WTC11 (cell line): ENCODE results near the gene TTLL11. TPM values are rescaled to one million over a fixed set of nuclear protein-coding genes. Genes with fewer than 3 reads are reported as not detected.

Experiments used
- ATAC-seq: fragments of 200-7000 bp; cut with Tn5 transposase; 2 replicates; pipeline ENCODE4 v1.10.0; 2021; ENCODE audit warnings: mild to moderate bottlenecking, moderate library complexity
- CTCF ChIA-PET: fragments of 300-600 bp; sonication (Branson Sonifier 250); formaldehyde crosslinking; loops from one replicate; lab custom pipeline; 2021; ENCODE audit warnings: antibody characterized with exemption; lab: Charles Lee
- POLR2A ChIA-PET: fragments of 350-600 bp; sonication (Branson Sonifier 250); formaldehyde crosslinking; loops from one replicate; lab custom pipeline; 2021; ENCODE audit warnings: antibody characterized with exemption; lab: Charles Lee
- DNase-seq: peaks from one replicate; pipeline ENCODE4 v3.0.0; 2021; ENCODE audit warnings: low spot score
- H3K27ac Mint-ChIP-seq: 2 replicates; pipeline ENCODE4 v1.8.0; 2021; ENCODE audit warnings: mixed read lengths
- H3K27me3 Mint-ChIP-seq: 2 replicates; pipeline ENCODE4 v1.8.0; 2021; ENCODE audit warnings: low read depth, mild to moderate bottlenecking, moderate library complexity, mixed read lengths
- H3K36me3 Mint-ChIP-seq: 2 replicates; pipeline ENCODE4 v1.8.0; 2021; ENCODE audit warnings: mixed read lengths
- H3K4me1 Mint-ChIP-seq: 2 replicates; pipeline ENCODE4 v1.8.0; 2022; ENCODE audit warnings: mixed read lengths
- H3K4me3 Mint-ChIP-seq: 2 replicates; pipeline ENCODE4 v1.8.0; 2021; ENCODE audit warnings: mild to moderate bottlenecking, moderate library complexity, mixed read lengths
- H3K9me3 Mint-ChIP-seq: 2 replicates; pipeline ENCODE4 v1.8.0; 2021; ENCODE audit warnings: mixed read lengths
- AFF4 ChIP-seq: sonication (generic); formaldehyde crosslinking; IDR thresholded peaks from 2 replicates; pipeline ENCODE4 v1.8.1; 2023; ENCODE audit warnings: mild to moderate bottlenecking, missing genetic modification reagents, borderline replicate concordance
- ARID4B ChIP-seq: sonication (generic); formaldehyde crosslinking; IDR thresholded peaks from 2 replicates; pipeline ENCODE4 v1.8.0; 2023; ENCODE audit warnings: missing genetic modification reagents, mild to moderate bottlenecking, borderline replicate concordance
- EMX1 ChIP-seq: fragments of 250-450 bp; sonication (Bioruptor Pico); IDR thresholded peaks from 2 replicates; pipeline ENCODE4 v1.8.0; 2021; ENCODE audit warnings: mild to moderate bottlenecking
- FOXP1 ChIP-seq: sonication (generic); formaldehyde crosslinking; IDR thresholded peaks from 2 replicates; pipeline ENCODE4 v1.8.0; 2022; ENCODE audit warnings: missing genetic modification reagents, mild to moderate bottlenecking, moderate library complexity, borderline replicate concordance
- GABPB1 ChIP-seq: sonication (generic); formaldehyde crosslinking; IDR thresholded peaks from 2 replicates; pipeline ENCODE4 v1.8.1; 2023; ENCODE audit warnings: mild to moderate bottlenecking, missing genetic modification reagents
- GRHL2 ChIP-seq: fragments of 250-450 bp; sonication (Bioruptor Pico); IDR thresholded peaks from 2 replicates; pipeline ENCODE4 v1.8.0; 2022; ENCODE audit warnings: mild to moderate bottlenecking, moderate library complexity; ENCODE audit not compliant: insufficient replicate concordance, severe bottlenecking
- GTF2I ChIP-seq: fragments of 250-450 bp; sonication (Bioruptor Pico); conservative IDR thresholded peaks from 2 replicates; pipeline ENCODE4 v1.4.0; 2021; ENCODE audit warnings: mild to moderate bottlenecking
- MAX ChIP-seq: sonication (generic); formaldehyde crosslinking; IDR thresholded peaks from 2 replicates; pipeline ENCODE4 v1.8.0; 2022; ENCODE audit warnings: mild to moderate bottlenecking, missing genetic modification reagents
- NR3C1 ChIP-seq: sonication (generic); formaldehyde crosslinking; conservative IDR thresholded peaks from 2 replicates; pipeline ENCODE4 v1.8.1; 2023; ENCODE audit warnings: low read depth, mild to moderate bottlenecking, missing genetic modification reagents
- SP1 ChIP-seq: sonication (generic); formaldehyde crosslinking; conservative IDR thresholded peaks from 2 replicates; pipeline ENCODE4 v1.8.1; 2022; ENCODE audit warnings: missing genetic modification reagents
- ZNF138 ChIP-seq: sonication (generic); formaldehyde crosslinking; conservative IDR thresholded peaks from 2 replicates; pipeline ENCODE4 v1.8.1; 2022; ENCODE audit warnings: mild to moderate bottlenecking, moderate library complexity, missing genetic modification reagents
- ZNF263 ChIP-seq: sonication (generic); formaldehyde crosslinking; IDR thresholded peaks from 2 replicates; pipeline ENCODE4 v1.8.1; 2022; ENCODE audit warnings: low read depth, mild to moderate bottlenecking, moderate library complexity, missing genetic modification reagents
- ZNF671 ChIP-seq: fragments of 250-450 bp; sonication (Bioruptor Pico); IDR thresholded peaks from 2 replicates; pipeline ENCODE4 v1.8.0; 2021; ENCODE audit warnings: mild to moderate bottlenecking
- total RNA-seq: library from RNA; stranded (reverse); gene quantifications from 3 replicates; pipeline ENCODE4 v1.2.3, GENCODE V29; 2021
- TF ChIP-seq, protein P1 (sequence below): fragments of 250-450 bp; sonication (Bioruptor Pico); IDR thresholded peaks from 2 replicates; pipeline ENCODE4 v1.9.0; 2021; ENCODE audit warnings: mild to moderate bottlenecking
- TF ChIP-seq, protein P2 (sequence below): sonication (generic); formaldehyde crosslinking; IDR thresholded peaks from 2 replicates; pipeline ENCODE4 v1.8.1; 2023; ENCODE audit warnings: mild to moderate bottlenecking, missing genetic modification reagents

Gene TTLL11
- total RNA-seq, 1 experiment from 2014 or later = 1.1 TPM

DNA sequence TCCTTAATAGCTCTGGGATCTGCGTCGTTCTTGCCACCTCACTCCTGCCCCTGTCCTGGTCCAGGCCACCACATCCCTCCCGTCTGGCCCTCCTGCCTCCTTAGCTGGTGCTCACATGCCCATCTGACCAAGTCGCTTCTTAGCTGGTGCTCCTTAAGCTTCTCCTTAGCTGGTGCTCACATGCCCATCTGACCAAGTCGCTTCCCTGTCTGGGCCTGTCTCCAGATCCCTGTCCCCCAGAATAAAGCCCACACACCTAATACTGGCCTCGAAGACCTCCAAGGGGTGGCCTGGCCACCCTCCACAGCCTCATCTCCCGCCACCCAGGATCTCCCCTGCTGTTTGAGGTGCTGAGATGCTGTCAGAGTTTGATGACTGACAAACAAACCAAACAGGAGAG, 31.4 kb upstream of the TTLL11 start (continued):
- TF ChIP-seq NR3C1 (CRISPR knock-in tag) (no peak), GRHL2 (CRISPR knock-in tag) (no peak), ZNF263 (CRISPR knock-in tag) (no peak)

DNA sequence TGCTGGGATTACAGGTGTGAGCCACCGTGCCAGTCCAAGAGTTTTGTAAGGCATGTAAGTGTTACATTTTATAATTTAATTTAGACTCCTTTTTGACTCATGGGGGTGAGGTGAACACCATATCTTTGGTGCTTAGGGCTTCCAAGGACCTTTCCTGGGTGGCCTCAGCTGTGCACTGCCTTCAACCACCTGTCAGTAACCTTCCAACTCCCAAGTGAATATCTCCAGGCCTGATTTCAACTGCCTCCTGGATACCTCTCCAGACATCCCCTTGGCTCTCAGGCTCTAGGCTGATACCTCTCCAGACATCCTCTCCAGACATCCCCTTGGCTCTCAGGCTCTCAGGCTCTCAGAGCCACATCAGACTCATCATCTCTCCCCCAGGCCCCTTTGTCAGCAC, 30.9 kb upstream of the TTLL11 start:
- Mint-ChIP-seq H3K27ac (no peak overlapping the region), H3K36me3 (no peaks in the 10 kb centered on the region)

DNA sequence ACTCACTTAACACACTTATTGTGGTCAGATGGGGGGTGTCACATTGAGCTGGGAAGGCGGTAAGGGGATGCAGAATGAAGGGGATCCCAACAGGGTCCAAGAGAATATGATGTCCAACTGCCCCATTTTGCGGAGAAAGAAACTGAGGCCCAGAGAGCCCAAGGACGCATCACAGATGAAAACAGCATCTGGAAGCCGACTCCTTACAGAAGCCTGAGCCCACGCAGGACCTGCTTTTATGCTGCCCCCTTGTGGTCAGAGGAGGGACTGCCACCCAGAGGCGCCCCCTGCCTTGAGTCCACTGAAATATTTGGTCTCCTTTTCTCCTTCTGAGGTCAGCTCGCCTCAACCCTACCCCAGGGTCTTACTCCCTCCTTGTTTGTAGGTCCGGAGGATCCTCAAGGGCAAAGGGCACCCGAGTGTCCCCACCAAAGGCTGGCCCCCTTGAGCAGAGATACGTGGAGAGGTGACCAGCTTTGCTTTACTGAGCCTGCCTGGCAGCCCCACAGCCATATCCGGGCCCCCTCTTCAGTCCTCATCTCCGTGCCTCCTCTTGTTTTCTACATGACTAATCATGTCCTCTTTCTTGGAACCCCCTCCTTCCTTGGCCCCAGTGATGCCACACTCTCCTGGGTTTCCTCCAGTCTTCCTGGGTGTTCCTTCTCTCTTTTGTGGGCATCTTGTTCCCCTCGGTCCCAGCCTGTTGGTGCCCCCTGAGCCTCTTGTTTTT, 30.0 kb upstream of the TTLL11 start:
- DNase-seq (peak; percentile 86), ATAC-seq (peak; percentile 40)
- no peak overlapping the region for H3K4me3 Mint-ChIP-seq
- peaks cover 37% of the 10 kb centered on the region for H3K27me3 Mint-ChIP-seq
- H3K9me3 Mint-ChIP-seq = no peaks in the 10 kb centered on the region
- ChIA-PET CTCF (interaction anchor here (0.6 to 24.3 kb wide), 39 partner anchors 10 to 676 kb away, joined by 3 to 627 read pairs (median 5); partner anchors contain the start of genes LHX6, MORN5, MRRF and NDUFA8), POLR2A (interaction anchor here (1.9 kb wide), 1 partner anchor 24 kb away, joined by 6 read pairs; no protein-coding TSS in a partner anchor)
- H3K27ac Mint-ChIP-seq = no peak overlapping the region
- peaks cover 24% of the 10 kb centered on the region for H3K4me1 Mint-ChIP-seq
- H3K36me3 Mint-ChIP-seq = no peaks in the 10 kb centered on the region
- TF ChIP-seq ARID4B = no peak
- no peak for TF ChIP-seq SP1 (CRISPR knock-in tag)
- peak; percentile 57; the same call in 1 of the 2 replicates for TF ChIP-seq GTF2I (CRISPR knock-in tag)
- TF ChIP-seq, protein P1, sequence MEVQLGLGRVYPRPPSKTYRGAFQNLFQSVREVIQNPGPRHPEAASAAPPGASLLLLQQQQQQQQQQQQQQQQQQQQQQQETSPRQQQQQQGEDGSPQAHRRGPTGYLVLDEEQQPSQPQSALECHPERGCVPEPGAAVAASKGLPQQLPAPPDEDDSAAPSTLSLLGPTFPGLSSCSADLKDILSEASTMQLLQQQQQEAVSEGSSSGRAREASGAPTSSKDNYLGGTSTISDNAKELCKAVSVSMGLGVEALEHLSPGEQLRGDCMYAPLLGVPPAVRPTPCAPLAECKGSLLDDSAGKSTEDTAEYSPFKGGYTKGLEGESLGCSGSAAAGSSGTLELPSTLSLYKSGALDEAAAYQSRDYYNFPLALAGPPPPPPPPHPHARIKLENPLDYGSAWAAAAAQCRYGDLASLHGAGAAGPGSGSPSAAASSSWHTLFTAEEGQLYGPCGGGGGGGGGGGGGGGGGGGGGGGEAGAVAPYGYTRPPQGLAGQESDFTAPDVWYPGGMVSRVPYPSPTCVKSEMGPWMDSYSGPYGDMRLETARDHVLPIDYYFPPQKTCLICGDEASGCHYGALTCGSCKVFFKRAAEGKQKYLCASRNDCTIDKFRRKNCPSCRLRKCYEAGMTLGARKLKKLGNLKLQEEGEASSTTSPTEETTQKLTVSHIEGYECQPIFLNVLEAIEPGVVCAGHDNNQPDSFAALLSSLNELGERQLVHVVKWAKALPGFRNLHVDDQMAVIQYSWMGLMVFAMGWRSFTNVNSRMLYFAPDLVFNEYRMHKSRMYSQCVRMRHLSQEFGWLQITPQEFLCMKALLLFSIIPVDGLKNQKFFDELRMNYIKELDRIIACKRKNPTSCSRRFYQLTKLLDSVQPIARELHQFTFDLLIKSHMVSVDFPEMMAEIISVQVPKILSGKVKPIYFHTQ (CRISPR knock-in tag) = no peak
- TF ChIP-seq MAX (CRISPR knock-in tag) = no peak
- TF ChIP-seq, protein P2, sequence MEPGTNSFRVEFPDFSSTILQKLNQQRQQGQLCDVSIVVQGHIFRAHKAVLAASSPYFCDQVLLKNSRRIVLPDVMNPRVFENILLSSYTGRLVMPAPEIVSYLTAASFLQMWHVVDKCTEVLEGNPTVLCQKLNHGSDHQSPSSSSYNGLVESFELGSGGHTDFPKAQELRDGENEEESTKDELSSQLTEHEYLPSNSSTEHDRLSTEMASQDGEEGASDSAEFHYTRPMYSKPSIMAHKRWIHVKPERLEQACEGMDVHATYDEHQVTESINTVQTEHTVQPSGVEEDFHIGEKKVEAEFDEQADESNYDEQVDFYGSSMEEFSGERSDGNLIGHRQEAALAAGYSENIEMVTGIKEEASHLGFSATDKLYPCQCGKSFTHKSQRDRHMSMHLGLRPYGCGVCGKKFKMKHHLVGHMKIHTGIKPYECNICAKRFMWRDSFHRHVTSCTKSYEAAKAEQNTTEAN (CRISPR knock-in tag) = no peak
- no peak for TF ChIP-seq EMX1

More for the DNA sequence above, 30.9 kb upstream of the TTLL11 start:
- peaks cover 24% of the 10 kb centered on the region for H3K4me1 Mint-ChIP-seq
- ATAC-seq (no peak), DNase-seq (no peak)
- TF ChIP-seq FOXP1 (CRISPR knock-in tag) (no peak), ZNF138 (CRISPR knock-in tag) (no peak), GABPB1 (CRISPR knock-in tag) (no peak), AFF4 (no peak), ZNF671 (CRISPR knock-in tag) (no peak), MAX (CRISPR knock-in tag) (no peak)
- no peaks in the 10 kb centered on the region for H3K9me3 Mint-ChIP-seq
- CTCF ChIA-PET = interaction anchor here (1.0 to 24.3 kb wide), 32 partner anchors 10 to 578 kb away, joined by 3 to 627 read pairs (median 10); partner anchors contain the start of genes LHX6, MORN5, MRRF and NDUFA8
- POLR2A ChIA-PET = interaction anchor here (1.9 kb wide), 1 partner anchor 25 kb away, joined by 6 read pairs; no protein-coding TSS in a partner anchor
- H3K27me3 Mint-ChIP-seq = peaks cover 38% of the 10 kb centered on the region
- no peak overlapping the region for H3K4me3 Mint-ChIP-seq
